Measurements from ENCODE around the gene SGK2.
A peak's percentile ranks its signal among the peaks of the same experiment; 100 is the strongest.
"Not testable (repeated sequence)": the region's sequence is repeated elsewhere in the genome, so short reads cannot be mapped to it uniquely, and the experiment has no call there.

SGK2 gene

GRCh38 chr20:43583133-43583864 is 24.5 kb downstream of the SGK2 start:
- Histone ChIP-seq H3K9ac (ENCODE audit: low read depth, low read length) (no peak overlapping the region), H3K36me3 (ENCODE audit: insufficient read depth, low read length) (no peaks in the 10 kb centered on the region), H3K4me1 (ENCODE audit: insufficient read depth, low read length) (peaks cover 12% of the 10 kb centered on the region), H3K9me3 (ENCODE audit: control insufficient read depth, insufficient read depth, low read length) (no peaks in the 10 kb centered on the region)

DNA sequence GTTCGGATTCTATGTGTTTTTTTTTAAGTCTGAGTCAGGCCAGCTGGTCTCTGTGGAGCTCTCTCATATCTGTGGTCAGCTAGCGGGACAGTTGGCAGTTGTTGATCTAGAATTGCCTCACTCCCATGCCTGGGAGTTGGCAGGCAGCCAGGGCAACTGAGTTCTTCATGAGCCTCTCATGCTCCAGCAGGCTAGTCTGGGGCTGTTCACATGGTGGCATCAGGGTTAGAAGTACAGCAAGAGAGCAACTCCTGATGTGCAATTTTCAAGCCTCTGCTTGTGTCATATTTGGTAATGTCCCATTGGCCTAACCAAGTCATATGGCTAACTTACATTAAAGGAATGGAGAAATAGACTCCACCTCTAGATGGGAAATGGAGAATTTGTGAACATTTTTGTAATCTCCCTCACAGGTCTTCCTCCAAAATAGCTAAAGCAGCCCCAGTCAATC is 25.2 kb downstream of the SGK2 start:
- H3K36me3 ChIP-seq (ENCODE audit: insufficient read depth, low read length) = no peaks in the 10 kb centered on the region
- H3K9ac ChIP-seq (ENCODE audit: low read depth, low read length) = no peak overlapping the region

GRCh38 chr20:43584448-43585136 is 25.8 kb downstream of the SGK2 start:
- no peaks in the 10 kb centered on the region for H3K36me3 ChIP-seq (ENCODE audit: insufficient read depth, low read length)
- H3K9me3 ChIP-seq (ENCODE audit: control insufficient read depth, insufficient read depth, low read length) = no peaks in the 10 kb centered on the region
- H3K4me1 ChIP-seq (ENCODE audit: insufficient read depth, low read length) = peaks cover 12% of the 10 kb centered on the region
- no peak overlapping the region for H3K9ac ChIP-seq (ENCODE audit: low read depth, low read length)

More for the DNA sequence above, 25.2 kb downstream of the SGK2 start:
- Histone ChIP-seq H3K4me1 (ENCODE audit: insufficient read depth, low read length) (peaks cover 12% of the 10 kb centered on the region), H3K9me3 (ENCODE audit: control insufficient read depth, insufficient read depth, low read length) (no peaks in the 10 kb centered on the region)

GRCh38 chr20:43586641-43587040 is 27.8 kb downstream of the SGK2 start:
- H3K36me3 ChIP-seq (ENCODE audit: insufficient read depth, low read length) = no peaks in the 10 kb centered on the region
- peaks cover 12% of the 10 kb centered on the region for H3K4me1 ChIP-seq (ENCODE audit: insufficient read depth, low read length)
- no peaks in the 10 kb centered on the region for H3K9me3 ChIP-seq (ENCODE audit: control insufficient read depth, insufficient read depth, low read length)
- no peak overlapping the region for H3K9ac ChIP-seq (ENCODE audit: low read depth, low read length)

DNA sequence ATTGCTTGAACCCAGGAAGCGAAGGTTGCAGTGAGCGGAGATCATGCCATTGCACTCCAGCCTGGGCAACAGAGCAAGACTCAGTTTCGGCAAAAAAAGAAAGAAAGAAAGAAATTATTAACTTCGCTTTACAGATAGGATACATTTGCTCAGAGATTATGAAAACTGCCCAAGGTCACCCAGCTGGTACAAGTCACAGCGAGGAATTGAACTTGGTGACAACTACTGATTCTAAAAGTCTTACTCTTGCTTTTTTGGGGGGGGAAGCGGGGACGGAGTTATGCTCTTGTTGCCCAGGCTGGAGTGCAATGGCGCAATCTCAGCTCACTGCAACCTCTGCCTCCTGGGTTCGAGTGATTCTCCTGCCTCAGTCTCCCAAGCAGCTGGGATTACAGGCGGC is 29.7 kb downstream of the SGK2 start:
- H3K36me3 ChIP-seq (ENCODE audit: insufficient read depth, low read length); H3K9ac ChIP-seq (ENCODE audit: low read depth, low read length); H3K9me3 ChIP-seq (ENCODE audit: control insufficient read depth, insufficient read depth, low read length): not testable (repeated sequence)
- H3K4me1 ChIP-seq (ENCODE audit: insufficient read depth, low read length) = peaks cover 12% of the 10 kb centered on the region

DNA sequence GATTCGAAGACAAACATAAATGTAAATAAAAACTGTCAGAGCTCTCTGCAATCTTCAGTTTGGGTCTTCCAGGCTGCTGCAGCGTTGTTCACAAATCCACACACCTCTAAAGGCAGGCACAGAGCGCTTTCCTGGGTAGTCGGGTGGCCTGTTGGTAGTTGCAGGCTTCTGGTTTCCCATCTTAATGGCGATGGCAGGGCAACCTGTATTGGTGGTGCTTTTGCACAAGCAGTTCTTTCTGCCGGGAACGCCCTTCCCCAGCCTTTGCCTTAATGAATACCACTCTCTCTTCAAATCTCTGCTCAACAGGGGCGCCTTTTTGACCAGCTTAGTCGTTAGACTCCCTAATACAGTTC is 31.2 kb downstream of the SGK2 start:
- H3K4me1 ChIP-seq (ENCODE audit: insufficient read depth, low read length) = peaks cover under 1% of the 10 kb centered on the region; the same call in 1 of the 2 replicates
- H3K9me3 ChIP-seq (ENCODE audit: control insufficient read depth, insufficient read depth, low read length) = no peaks in the 10 kb centered on the region
- 0 out of 2 replicates have a peak, but pooled peaks cover 5% of the 10 kb centered on the region for H3K36me3 ChIP-seq (ENCODE audit: insufficient read depth, low read length)
- H3K9ac ChIP-seq (ENCODE audit: low read depth, low read length) = peak overlapping the region; percentile 85

DNA sequence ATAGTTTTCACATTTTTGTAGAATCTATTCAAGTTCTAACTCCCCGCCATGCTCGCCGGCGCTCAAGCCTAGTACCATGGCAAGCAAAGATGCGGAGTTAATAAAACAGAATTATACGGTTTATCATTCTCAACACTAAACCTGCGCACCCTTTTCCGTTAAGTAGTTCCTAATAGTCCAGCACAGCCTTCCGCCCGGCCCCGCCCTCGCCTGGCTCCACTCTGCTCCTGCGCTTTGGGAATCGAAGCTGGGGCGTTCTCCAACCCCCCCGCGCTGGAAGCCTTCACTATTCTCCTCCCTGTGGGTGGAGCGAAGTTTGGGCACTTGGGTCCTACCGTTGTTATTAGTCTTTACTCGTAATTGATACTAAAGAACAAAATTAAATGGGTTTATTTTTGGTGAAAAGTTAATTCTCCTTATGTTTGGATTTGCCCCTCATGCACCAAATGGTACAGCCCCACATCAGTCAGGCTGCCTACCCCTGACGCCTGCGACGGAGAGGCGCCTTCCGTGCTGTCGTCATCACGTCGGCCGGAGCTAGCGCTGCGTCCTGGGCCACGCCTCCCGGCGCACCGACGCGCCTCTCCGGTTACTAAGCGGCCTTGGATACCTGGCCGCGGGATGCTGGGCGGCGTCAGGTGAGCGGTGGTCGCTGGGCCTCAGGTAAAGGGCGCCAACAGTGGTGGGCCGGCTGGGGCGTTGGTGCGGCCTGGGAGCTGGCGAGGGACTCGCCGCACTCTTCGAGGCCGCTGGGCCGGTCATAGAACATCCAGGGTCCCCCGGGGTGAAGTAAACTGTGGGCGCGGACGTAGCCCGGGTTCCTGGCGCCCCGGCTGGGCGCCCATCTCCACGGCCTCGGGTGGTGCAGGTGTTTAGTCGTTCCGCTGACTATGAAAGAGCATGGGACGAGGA is 31.8 kb downstream of the SGK2 start, which contains the start of gene IFT52:
IFT52 (plus strand) TSS at position 546 of the 912 bp plus-strand sequence. CDS start 3,762 bp downstream, outside the sequence.
- H3K9ac ChIP-seq (ENCODE audit: low read depth, low read length) = peak within 1 kb of the TSS; percentile 85
- 0 out of 2 replicates have a peak, but pooled peaks cover 5% of the 10 kb centered on the region for H3K36me3 ChIP-seq (ENCODE audit: insufficient read depth, low read length)
- no peaks in the 10 kb centered on the region for H3K9me3 ChIP-seq (ENCODE audit: control insufficient read depth, insufficient read depth, low read length)
- no peaks in the 10 kb centered on the region for H3K4me1 ChIP-seq (ENCODE audit: insufficient read depth, low read length)

- not testable (repeated sequence) for H3K36me3 ChIP-seq (ENCODE audit: insufficient read depth, low read length)
These were observed 43.1 kb downstream of the SGK2 start for GRCh38 chr20:43601960-43602359.

DNA sequence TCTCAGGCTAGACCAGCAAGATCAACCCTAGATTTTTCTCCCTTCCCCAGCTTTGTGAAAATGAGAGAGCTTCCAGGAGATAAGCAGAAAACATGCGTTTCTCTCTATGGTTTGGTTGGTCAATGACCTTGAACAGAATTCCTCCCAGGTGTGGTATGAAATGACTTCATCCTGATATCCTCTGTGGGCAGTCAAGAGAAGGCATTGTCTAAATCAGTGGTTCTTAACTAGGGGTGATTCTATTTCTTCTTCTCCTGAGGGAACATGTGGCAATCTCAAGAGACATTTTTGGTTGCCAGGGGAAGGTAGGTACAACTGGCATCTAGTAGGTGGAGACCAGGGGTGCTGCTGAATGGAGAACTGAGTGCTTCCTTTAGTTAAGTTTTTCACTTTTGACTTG is 44.3 kb downstream of the SGK2 start:
- peaks cover 1% of the 10 kb centered on the region; the same call in 1 of the 2 replicates for H3K9me3 ChIP-seq (ENCODE audit: control insufficient read depth, insufficient read depth, low read length)
- H3K4me1 ChIP-seq (ENCODE audit: insufficient read depth, low read length) = no peaks in the 10 kb centered on the region
- no peaks in the 10 kb centered on the region for H3K36me3 ChIP-seq (ENCODE audit: insufficient read depth, low read length)
- H3K9ac ChIP-seq (ENCODE audit: low read depth, low read length) = no peak overlapping the region

More at GRCh38 chr20:43601960-43602359, 43.1 kb downstream of the SGK2 start:
- not testable (repeated sequence) for H3K4me1 ChIP-seq (ENCODE audit: insufficient read depth, low read length); H3K9ac ChIP-seq (ENCODE audit: low read depth, low read length); H3K9me3 ChIP-seq (ENCODE audit: control insufficient read depth, insufficient read depth, low read length)

- Histone ChIP-seq H3K4me1 (ENCODE audit: insufficient read depth, low read length) (no peaks in the 10 kb centered on the region), H3K9me3 (ENCODE audit: control insufficient read depth, insufficient read depth, low read length) (peaks cover 3% of the 10 kb centered on the region; the same call in 1 of the 2 replicates), H3K9ac (ENCODE audit: low read depth, low read length) (no peak overlapping the region), H3K36me3 (ENCODE audit: insufficient read depth, low read length) (no peaks in the 10 kb centered on the region)
These were observed 46.9 kb downstream of the SGK2 start for GRCh38 chr20:43605715-43606114.

DNA sequence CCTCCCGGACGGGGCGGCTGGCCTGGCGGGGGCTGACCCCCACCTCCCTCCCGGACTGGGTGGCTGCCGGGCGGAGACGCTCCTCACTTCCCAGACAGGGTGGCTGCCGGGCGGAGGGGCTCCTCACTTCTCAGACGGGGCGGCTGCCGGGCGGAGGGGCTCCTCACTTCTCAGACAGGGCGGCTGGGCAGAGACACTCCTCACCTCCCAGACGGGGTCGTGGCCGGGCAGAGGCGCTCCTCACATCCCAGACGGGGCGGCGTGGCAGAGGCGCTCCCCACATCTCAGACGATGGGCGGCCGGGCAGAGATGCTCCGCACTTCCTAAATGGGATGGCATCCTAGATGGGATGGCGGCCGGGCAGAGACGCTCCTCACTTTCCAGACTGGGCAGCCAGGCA is 48.5 kb downstream of the SGK2 start:
- H3K36me3 ChIP-seq (ENCODE audit: insufficient read depth, low read length); H3K4me1 ChIP-seq (ENCODE audit: insufficient read depth, low read length); H3K9me3 ChIP-seq (ENCODE audit: control insufficient read depth, insufficient read depth, low read length); H3K9ac ChIP-seq (ENCODE audit: low read depth, low read length): not testable (repeated sequence)

GRCh38 chr20:43631598-43631997 is 72.8 kb downstream of the SGK2 start:
- no peaks in the 10 kb centered on the region for H3K9me3 ChIP-seq (ENCODE audit: control insufficient read depth, insufficient read depth, low read length)
- no peaks in the 10 kb centered on the region for H3K4me1 ChIP-seq (ENCODE audit: insufficient read depth, low read length)
- no peak overlapping the region for H3K9ac ChIP-seq (ENCODE audit: low read depth, low read length)
- 0 out of 2 replicates have a peak, but pooled peaks cover 3% of the 10 kb centered on the region for H3K36me3 ChIP-seq (ENCODE audit: insufficient read depth, low read length)

Data from ES-I3 (cell line).